ENCODE measurements around the gene ZNF382.
A peak's percentile ranks its signal among the peaks of the same experiment; 100 is the strongest.

The ZNF382 gene

DNA sequence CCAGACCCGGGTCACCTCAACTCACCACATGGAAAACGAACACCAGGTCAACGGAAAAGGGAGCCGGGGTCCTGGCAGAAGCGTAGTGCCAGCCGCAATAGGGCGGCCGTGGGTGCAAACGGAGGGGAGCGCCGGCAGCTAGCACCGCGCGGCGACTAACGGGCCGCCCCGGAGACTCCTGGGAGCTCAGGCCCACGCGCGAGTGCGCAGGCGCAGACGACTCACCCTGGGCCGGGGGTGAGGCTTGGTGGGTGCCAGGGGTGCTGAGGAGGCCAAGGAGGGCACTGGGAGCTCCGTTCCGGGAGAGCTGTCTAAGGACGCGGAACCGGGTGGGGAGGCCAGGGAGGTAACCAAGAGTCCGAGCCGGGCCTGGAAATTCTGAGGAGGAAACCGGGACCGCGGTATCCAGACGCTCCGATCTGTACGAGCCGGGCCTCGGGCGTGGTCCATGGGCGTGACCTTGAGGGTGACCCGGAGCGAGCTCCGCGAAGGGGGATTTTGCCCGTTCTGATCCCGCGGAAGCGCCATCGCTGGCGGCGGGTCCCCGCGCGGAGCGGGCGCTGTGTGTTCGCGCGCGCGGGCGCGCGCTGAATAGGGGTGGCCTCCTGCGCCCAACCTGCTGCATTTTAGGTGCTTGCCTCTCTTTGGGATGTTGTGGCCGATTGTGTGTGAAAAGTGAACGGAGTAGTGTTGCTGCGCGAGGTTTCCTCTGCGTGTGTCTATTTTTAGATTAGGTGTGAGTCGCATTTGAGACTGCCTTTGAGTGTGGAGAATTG lies at the start of gene ZNF382 (continued):
- TF ChIP-seq, protein P1, sequence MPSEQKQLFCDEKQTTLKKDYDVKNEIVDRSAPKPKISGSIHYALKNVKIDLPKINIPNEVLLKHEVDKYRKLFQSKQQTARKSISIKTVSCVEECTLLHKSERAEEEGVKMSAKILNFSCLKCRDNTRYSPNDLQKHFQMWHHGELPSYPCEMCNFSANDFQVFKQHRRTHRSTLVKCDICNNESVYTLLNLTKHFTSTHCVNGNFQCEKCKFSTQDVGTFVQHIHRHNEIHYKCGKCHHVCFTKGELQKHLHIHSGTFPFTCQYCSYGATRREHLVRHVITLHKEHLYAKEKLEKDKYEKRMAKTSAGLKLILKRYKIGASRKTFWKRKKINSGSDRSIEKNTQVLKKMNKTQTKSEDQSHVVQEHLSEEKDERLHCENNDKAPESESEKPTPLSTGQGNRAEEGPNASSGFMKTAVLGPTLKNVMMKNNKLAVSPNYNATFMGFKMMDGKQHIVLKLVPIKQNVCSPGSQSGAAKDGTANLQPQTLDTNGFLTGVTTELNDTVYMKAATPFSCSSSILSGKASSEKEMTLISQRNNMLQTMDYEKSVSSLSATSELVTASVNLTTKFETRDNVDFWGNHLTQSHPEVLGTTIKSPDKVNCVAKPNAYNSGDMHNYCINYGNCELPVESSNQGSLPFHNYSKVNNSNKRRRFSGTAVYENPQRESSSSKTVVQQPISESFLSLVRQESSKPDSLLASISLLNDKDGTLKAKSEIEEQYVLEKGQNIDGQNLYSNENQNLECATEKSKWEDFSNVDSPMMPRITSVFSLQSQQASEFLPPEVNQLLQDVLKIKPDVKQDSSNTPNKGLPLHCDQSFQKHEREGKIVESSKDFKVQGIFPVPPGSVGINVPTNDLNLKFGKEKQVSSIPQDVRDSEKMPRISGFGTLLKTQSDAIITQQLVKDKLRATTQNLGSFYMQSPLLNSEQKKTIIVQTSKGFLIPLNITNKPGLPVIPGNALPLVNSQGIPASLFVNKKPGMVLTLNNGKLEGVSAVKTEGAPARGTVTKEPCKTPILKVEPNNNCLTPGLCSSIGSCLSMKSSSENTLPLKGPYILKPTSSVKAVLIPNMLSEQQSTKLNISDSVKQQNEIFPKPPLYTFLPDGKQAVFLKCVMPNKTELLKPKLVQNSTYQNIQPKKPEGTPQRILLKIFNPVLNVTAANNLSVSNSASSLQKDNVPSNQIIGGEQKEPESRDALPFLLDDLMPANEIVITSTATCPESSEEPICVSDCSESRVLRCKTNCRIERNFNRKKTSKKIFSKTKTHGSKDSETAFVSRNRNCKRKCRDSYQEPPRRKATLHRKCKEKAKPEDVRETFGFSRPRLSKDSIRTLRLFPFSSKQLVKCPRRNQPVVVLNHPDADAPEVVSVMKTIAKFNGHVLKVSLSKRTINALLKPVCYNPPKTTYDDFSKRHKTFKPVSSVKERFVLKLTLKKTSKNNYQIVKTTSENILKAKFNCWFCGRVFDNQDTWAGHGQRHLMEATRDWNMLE (tag by site-specific recombination; conservative IDR thresholded peaks at IDR 0.05; ENCODE audit: low read depth) = peak; percentile 14; the same call in 1 of the 2 replicates
- TF ChIP-seq ZNF521 (tag by site-specific recombination; IDR thresholded peaks at IDR 0.05) (no peak), ZNF24 (tag by site-specific recombination; IDR thresholded peaks at IDR 0.05) (0 out of 2 replicates have a peak, but pooled peaks have one; percentile 67), ZBTB8A (tag by site-specific recombination; IDR thresholded peaks at IDR 0.05) (peak; percentile 63), ZNF561 (tag by site-specific recombination; IDR thresholded peaks at IDR 0.05; ENCODE audit: borderline replicate concordance) (peak; percentile 78), FEZF1 (tag by site-specific recombination; IDR thresholded peaks at IDR 0.05) (no peak), ZNF2 (tag by site-specific recombination; IDR thresholded peaks at IDR 0.05) (peak; percentile 94), ZNF776 (tag by site-specific recombination; IDR thresholded peaks at IDR 0.05; ENCODE audit: borderline replicate concordance) (no peak), ZNF239 (tag by site-specific recombination; IDR thresholded peaks at IDR 0.05) (no peak)
- TF ChIP-seq, protein P2, sequence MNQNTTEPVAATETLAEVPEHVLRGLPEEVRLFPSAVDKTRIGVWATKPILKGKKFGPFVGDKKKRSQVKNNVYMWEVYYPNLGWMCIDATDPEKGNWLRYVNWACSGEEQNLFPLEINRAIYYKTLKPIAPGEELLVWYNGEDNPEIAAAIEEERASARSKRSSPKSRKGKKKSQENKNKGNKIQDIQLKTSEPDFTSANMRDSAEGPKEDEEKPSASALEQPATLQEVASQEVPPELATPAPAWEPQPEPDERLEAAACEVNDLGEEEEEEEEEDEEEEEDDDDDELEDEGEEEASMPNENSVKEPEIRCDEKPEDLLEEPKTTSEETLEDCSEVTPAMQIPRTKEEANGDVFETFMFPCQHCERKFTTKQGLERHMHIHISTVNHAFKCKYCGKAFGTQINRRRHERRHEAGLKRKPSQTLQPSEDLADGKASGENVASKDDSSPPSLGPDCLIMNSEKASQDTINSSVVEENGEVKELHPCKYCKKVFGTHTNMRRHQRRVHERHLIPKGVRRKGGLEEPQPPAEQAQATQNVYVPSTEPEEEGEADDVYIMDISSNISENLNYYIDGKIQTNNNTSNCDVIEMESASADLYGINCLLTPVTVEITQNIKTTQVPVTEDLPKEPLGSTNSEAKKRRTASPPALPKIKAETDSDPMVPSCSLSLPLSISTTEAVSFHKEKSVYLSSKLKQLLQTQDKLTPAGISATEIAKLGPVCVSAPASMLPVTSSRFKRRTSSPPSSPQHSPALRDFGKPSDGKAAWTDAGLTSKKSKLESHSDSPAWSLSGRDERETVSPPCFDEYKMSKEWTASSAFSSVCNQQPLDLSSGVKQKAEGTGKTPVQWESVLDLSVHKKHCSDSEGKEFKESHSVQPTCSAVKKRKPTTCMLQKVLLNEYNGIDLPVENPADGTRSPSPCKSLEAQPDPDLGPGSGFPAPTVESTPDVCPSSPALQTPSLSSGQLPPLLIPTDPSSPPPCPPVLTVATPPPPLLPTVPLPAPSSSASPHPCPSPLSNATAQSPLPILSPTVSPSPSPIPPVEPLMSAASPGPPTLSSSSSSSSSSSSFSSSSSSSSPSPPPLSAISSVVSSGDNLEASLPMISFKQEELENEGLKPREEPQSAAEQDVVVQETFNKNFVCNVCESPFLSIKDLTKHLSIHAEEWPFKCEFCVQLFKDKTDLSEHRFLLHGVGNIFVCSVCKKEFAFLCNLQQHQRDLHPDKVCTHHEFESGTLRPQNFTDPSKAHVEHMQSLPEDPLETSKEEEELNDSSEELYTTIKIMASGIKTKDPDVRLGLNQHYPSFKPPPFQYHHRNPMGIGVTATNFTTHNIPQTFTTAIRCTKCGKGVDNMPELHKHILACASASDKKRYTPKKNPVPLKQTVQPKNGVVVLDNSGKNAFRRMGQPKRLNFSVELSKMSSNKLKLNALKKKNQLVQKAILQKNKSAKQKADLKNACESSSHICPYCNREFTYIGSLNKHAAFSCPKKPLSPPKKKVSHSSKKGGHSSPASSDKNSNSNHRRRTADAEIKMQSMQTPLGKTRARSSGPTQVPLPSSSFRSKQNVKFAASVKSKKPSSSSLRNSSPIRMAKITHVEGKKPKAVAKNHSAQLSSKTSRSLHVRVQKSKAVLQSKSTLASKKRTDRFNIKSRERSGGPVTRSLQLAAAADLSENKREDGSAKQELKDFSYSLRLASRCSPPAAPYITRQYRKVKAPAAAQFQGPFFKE (tag by site-specific recombination; IDR thresholded peaks at IDR 0.05; ENCODE audit: borderline replicate concordance) = no peak
- TF ChIP-seq, protein P3, sequence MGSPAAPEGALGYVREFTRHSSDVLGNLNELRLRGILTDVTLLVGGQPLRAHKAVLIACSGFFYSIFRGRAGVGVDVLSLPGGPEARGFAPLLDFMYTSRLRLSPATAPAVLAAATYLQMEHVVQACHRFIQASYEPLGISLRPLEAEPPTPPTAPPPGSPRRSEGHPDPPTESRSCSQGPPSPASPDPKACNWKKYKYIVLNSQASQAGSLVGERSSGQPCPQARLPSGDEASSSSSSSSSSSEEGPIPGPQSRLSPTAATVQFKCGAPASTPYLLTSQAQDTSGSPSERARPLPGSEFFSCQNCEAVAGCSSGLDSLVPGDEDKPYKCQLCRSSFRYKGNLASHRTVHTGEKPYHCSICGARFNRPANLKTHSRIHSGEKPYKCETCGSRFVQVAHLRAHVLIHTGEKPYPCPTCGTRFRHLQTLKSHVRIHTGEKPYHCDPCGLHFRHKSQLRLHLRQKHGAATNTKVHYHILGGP (tag by site-specific recombination; IDR thresholded peaks at IDR 0.05) = no peak
- TF ChIP-seq, protein P4, sequence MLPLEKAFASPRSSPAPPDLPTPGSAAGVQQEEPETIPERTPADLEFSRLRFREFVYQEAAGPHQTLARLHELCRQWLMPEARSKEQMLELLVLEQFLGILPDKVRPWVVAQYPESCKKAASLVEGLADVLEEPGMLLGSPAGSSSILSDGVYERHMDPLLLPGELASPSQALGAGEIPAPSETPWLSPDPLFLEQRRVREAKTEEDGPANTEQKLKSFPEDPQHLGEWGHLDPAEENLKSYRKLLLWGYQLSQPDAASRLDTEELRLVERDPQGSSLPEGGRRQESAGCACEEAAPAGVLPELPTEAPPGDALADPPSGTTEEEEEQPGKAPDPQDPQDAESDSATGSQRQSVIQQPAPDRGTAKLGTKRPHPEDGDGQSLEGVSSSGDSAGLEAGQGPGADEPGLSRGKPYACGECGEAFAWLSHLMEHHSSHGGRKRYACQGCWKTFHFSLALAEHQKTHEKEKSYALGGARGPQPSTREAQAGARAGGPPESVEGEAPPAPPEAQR (tag by site-specific recombination; IDR thresholded peaks at IDR 0.05) = no peak
- TF ChIP-seq, protein P5, sequence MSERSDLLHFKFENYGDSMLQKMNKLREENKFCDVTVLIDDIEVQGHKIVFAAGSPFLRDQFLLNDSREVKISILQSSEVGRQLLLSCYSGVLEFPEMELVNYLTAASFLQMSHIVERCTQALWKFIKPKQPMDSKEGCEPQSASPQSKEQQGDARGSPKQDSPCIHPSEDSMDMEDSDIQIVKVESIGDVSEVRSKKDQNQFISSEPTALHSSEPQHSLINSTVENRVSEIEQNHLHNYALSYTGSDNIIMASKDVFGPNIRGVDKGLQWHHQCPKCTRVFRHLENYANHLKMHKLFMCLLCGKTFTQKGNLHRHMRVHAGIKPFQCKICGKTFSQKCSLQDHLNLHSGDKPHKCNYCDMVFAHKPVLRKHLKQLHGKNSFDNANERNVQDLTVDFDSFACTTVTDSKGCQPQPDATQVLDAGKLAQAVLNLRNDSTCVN (tag by site-specific recombination; optimal IDR thresholded peaks at IDR 0.05) = peak; percentile 99
- TF ChIP-seq, protein P6, sequence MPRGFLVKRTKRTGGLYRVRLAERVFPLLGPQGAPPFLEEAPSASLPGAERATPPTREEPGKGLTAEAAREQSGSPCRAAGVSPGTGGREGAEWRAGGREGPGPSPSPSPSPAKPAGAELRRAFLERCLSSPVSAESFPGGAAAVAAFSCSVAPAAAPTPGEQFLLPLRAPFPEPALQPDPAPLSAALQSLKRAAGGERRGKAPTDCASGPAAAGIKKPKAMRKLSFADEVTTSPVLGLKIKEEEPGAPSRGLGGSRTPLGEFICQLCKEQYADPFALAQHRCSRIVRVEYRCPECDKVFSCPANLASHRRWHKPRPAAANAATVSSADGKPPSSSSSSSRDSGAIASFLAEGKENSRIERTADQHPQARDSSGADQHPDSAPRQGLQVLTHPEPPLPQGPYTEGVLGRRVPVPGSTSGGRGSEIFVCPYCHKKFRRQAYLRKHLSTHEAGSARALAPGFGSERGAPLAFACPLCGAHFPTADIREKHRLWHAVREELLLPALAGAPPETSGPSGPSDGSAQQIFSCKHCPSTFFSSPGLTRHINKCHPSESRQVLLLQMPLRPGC (tag by site-specific recombination; IDR thresholded peaks at IDR 0.05) = peak; percentile 40; the same call in 1 of the 2 replicates

Data from HEK293 (cell line).